Hepatocyte (in vitro differentiated cells): ENCODE data around the gene IGLL5. TPM values are rescaled to one million over a fixed set of nuclear protein-coding genes. Genes with fewer than 3 reads are reported as not detected.

Source experiments
- DNase-seq: peaks from one replicate; pipeline ENCODE4 v3.0.0-alpha.2; 2016; ENCODE audit warnings: low spot score
- H2AFZ ChIP-seq: fragments of 200-600 bp; sonication (generic); 2 replicates; pipeline ENCODE4 v1.6.0; 2016; ENCODE audit warnings: antibody characterized with exemption, mild to moderate bottlenecking
- H3K27ac ChIP-seq: fragments of 200-600 bp; sonication (generic); 2 replicates; pipeline ENCODE4 v1.5.1; 2016; ENCODE audit warnings: mild to moderate bottlenecking
- H3K27me3 ChIP-seq: fragments of 200-600 bp; sonication (generic); 2 replicates; pipeline ENCODE4 v1.6.1; 2016
- H3K36me3 ChIP-seq: fragments of 200-600 bp; sonication (generic); replicated peaks from 2 replicates; pipeline ENCODE4 v1.5.1; 2016; ENCODE audit warnings: low read depth; ENCODE audit not compliant: insufficient read depth
- H3K4me1 ChIP-seq: fragments of 200-600 bp; sonication (generic); 2 replicates; pipeline ENCODE4 v1.5.1; 2016; ENCODE audit warnings: mild to moderate bottlenecking, moderate library complexity; ENCODE audit not compliant: insufficient read depth
- H3K4me2 ChIP-seq: fragments of 200-600 bp; sonication (generic); 2 replicates; pipeline ENCODE4 v1.6.0; 2016
- H3K4me3 ChIP-seq: fragments of 200-600 bp; sonication (generic); 2 replicates; pipeline ENCODE4 v1.5.1; 2016; ENCODE audit warnings: mild to moderate bottlenecking
- H3K79me2 ChIP-seq: fragments of 200-600 bp; sonication (generic); 2 replicates; pipeline ENCODE4 v1.6.0; 2017; ENCODE audit warnings: mild to moderate bottlenecking
- H3K9me2 ChIP-seq: fragments of 200-600 bp; sonication (generic); replicated peaks from 2 replicates; pipeline ENCODE4 v1.6.0; 2017; ENCODE audit warnings: mild to moderate bottlenecking; ENCODE audit not compliant: insufficient read depth
- H3K9me3 ChIP-seq: fragments of 200-600 bp; sonication (generic); 2 replicates; pipeline ENCODE4 v1.5.1; 2016; ENCODE audit warnings: low read depth, mild to moderate bottlenecking
- H4K20me1 ChIP-seq: fragments of 200-600 bp; sonication (generic); 2 replicates; pipeline ENCODE4 v1.6.0; 2016; ENCODE audit warnings: mild to moderate bottlenecking; ENCODE audit not compliant: insufficient read depth, poor library complexity, severe bottlenecking
- EZH2 ChIP-seq: fragments of 200-600 bp; sonication (generic); IDR thresholded peaks from 2 replicates; pipeline ENCODE4 v1.6.1; 2016; ENCODE audit warnings: antibody characterized with exemption, mild to moderate bottlenecking, borderline replicate concordance
- EZH2phosphoT487 ChIP-seq: fragments of 200-600 bp; sonication (generic); IDR thresholded peaks from one replicate; pipeline ENCODE4 v1.6.1; 2018; ENCODE audit warnings: antibody characterized with exemption, mild to moderate bottlenecking, low read depth, moderate library complexity; ENCODE audit not compliant: unreplicated experiment, severe bottlenecking
- WGBS: methylation state at CpG from one replicate; pipeline ENCODE4 v1.1.6; 2016; ENCODE audit warnings: low lambda C conversion rate; ENCODE audit errors: missing lambda C conversion rate; 5-methylcytosine and 5-hydroxymethylcytosine counted together
- polyA plus RNA-seq: library from polyadenylated mRNA; unstranded; fragments of >200 nt; fragmentation: Nextera tagmentation; extraction: Ambion mirVana; gene quantifications from 2 replicates; pipeline ENCODE4 v1.2.1, GENCODE V29; 2016
- total RNA-seq: library from RNA; depleted of rRNA; stranded (reverse); fragments of >200 nt; gene quantifications from 2 replicates; pipeline ENCODE4 v1.2.3, GENCODE V29; 2014
- TF ChIP-seq, protein P1 (sequence below): fragments of 200-600 bp; sonication (generic); IDR thresholded peaks from 2 replicates; pipeline ENCODE4 v1.5.1; 2016; ENCODE audit warnings: antibody characterized with exemption, mild to moderate bottlenecking; ENCODE audit not compliant: poor library complexity

The IGLL5 gene
- total and polyA plus RNA-seq, 2 experiments from 2014 or later: not detected

DNA sequence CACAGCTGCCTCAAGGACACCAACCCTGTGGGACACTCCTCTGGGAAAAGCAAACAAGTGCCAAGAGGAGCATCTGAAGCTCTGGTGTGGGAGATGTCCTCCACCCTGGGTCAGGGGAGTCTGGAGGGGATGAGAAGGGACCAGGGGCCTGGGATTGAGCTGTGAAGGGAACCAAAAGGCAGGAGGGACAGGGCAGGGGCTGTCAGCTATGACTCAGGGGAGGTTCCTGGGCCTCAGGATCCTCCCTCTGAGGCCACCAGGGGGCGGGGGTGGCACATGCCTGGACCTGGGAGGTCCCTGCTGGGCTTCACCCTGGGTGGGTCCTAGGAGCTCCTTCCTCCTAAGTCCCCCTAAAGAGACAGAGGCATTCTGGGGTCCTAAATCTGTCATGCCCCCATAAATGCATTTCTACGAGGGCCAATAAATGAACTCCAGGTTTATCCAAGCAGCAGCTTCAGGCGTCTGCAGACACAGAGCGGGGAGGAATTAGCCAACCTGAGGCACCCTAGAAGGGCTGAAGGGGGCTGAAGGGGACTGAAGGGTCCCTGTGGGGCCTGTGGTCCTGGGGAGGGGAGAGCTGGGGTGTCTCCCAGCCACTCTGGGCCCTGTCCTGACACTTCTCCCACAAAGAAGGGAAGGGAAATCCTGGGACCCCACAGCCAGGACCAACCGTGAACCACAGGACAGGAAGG is 31.9 kb upstream of the IGLL5 start:
- no peak for TF ChIP-seq EZH2
- TF ChIP-seq, protein P1, sequence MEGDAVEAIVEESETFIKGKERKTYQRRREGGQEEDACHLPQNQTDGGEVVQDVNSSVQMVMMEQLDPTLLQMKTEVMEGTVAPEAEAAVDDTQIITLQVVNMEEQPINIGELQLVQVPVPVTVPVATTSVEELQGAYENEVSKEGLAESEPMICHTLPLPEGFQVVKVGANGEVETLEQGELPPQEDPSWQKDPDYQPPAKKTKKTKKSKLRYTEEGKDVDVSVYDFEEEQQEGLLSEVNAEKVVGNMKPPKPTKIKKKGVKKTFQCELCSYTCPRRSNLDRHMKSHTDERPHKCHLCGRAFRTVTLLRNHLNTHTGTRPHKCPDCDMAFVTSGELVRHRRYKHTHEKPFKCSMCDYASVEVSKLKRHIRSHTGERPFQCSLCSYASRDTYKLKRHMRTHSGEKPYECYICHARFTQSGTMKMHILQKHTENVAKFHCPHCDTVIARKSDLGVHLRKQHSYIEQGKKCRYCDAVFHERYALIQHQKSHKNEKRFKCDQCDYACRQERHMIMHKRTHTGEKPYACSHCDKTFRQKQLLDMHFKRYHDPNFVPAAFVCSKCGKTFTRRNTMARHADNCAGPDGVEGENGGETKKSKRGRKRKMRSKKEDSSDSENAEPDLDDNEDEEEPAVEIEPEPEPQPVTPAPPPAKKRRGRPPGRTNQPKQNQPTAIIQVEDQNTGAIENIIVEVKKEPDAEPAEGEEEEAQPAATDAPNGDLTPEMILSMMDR: peak; percentile 45
- TF ChIP-seq EZH2phosphoT487: no peak
- Histone ChIP-seq H3K9me3 (no peaks in the 10 kb centered on the region), H3K9me2 (no peaks in the 10 kb centered on the region), H3K4me1 (no peaks in the 10 kb centered on the region), H3K79me2 (no peaks in the 10 kb centered on the region), H2AFZ (no peak overlapping the region), H3K27ac (no peak overlapping the region), H3K27me3 (peaks cover 16% of the 10 kb centered on the region), H4K20me1 (no peaks in the 10 kb centered on the region), H3K4me2 (no peak overlapping the region), H3K36me3 (no peaks in the 10 kb centered on the region), H3K4me3 (no peak overlapping the region)
- 60% methylated on average over 5 of the region's 5 CpGs for WGBS
- DNase-seq: peak; percentile 52

DNA sequence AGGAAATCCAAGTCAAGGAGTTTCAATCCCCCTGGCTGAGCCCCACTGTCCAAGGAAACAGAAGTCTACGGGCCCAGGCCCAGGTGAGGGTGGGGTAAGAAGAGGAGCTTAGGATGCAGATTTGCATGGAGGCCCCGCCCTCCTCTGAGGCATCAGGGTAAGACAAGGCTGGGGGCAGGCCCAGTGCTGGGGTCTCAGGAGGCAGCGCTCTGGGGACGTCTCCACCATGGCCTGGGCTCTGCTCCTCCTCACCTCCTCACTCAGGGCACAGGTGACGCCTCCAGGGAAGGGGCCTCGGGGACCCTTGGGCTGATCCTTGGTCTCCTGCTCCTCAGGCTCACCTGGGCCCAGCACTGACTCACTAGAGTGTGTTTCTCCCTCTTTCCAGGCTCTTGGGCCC is 31.3 kb upstream of the IGLL5 start:
- no peaks in the 10 kb centered on the region for H3K36me3 ChIP-seq
- no peaks in the 10 kb centered on the region for H3K9me3 ChIP-seq
- H3K4me1 ChIP-seq: no peaks in the 10 kb centered on the region
- peaks cover 20% of the 10 kb centered on the region for H3K27me3 ChIP-seq
- WGBS: 88% methylated on average over 6 of the region's 6 CpGs
- H2AFZ ChIP-seq: no peak overlapping the region
- no peak for DNase-seq
- TF ChIP-seq EZH2 (no peak), EZH2phosphoT487 (no peak)
- TF ChIP-seq, protein P1: no peak
- H4K20me1 ChIP-seq: no peaks in the 10 kb centered on the region
- no peak overlapping the region for H3K27ac ChIP-seq
- no peaks in the 10 kb centered on the region for H3K9me2 ChIP-seq
- no peak overlapping the region for H3K4me3 ChIP-seq
- H3K79me2 ChIP-seq: no peaks in the 10 kb centered on the region
- H3K4me2 ChIP-seq: no peak overlapping the region

GRCh38 chr22:22856885-22857606 is 30.6 kb upstream of the IGLL5 start:
- Histone ChIP-seq H3K27me3 (peaks cover 20% of the 10 kb centered on the region), H3K9me2 (no peaks in the 10 kb centered on the region), H2AFZ (no peak overlapping the region), H3K36me3 (no peaks in the 10 kb centered on the region), H3K27ac (no peak overlapping the region), H3K4me1 (no peaks in the 10 kb centered on the region), H3K9me3 (no peaks in the 10 kb centered on the region), H3K4me2 (no peak overlapping the region), H4K20me1 (no peaks in the 10 kb centered on the region), H3K4me3 (no peak overlapping the region), H3K79me2 (no peaks in the 10 kb centered on the region)
- 92% methylated on average over 5 of the region's 5 CpGs for WGBS
- no peak for TF ChIP-seq EZH2phosphoT487
- no peak for DNase-seq
